Lower lobe of right lung (tissue), 2 donors: ENCODE data around the gene PTGES2. TPM values are rescaled to one million over a fixed set of nuclear protein-coding genes. Genes with fewer than 3 reads are reported as not detected.
A peak's percentile ranks its signal among the peaks of the same experiment; 100 is the strongest.

Source experiments
- ATAC-seq, 2 donors: fragments of 200-7000 bp; cut with Tn5 transposase; one replicate each; pipeline ENCODE4 v1.9.1; 2020 to 2022; ENCODE audit warnings: mild to moderate bottlenecking in 2 of 2, moderate library complexity in 2 of 2
- DNase-seq: peaks from one replicate; pipeline ENCODE4 v3.0.0-alpha.2; 2020
- H3K27ac ChIP-seq: fragments of 200-600 bp; one replicate; pipeline ENCODE4 v1.8.0; 2022
- H3K27me3 ChIP-seq: fragments of 200-600 bp; one replicate; pipeline ENCODE4 v1.8.0; 2022; ENCODE audit warnings: low read depth
- H3K36me3 ChIP-seq: fragments of 200-600 bp; one replicate; pipeline ENCODE4 v1.8.0; 2022; ENCODE audit warnings: mild to moderate bottlenecking
- H3K4me1 ChIP-seq: fragments of 200-600 bp; one replicate; pipeline ENCODE4 v1.8.0; 2022
- H3K4me3 ChIP-seq: fragments of 200-600 bp; one replicate; pipeline ENCODE4 v1.8.0; 2022; ENCODE audit warnings: mild to moderate bottlenecking
- H3K9me3 ChIP-seq: fragments of 200-600 bp; one replicate; pipeline ENCODE4 v1.8.0; 2022
- intact Hi-C: fragments of 100-400 bp; cut with DNase I; formaldehyde crosslinking; loops from one replicate; pipeline ENCODE4 v1.11.0; 2022
- total RNA-seq: library from RNA; stranded (reverse); fragmentation: NEBNext Ultra II Directional; extraction: Animal tissue kit (Norgen Biotek cat#: 25700); gene quantifications from one replicate; pipeline ENCODE4 v1.2.1, GENCODE V29; 2021
- TF ChIP-seq, protein P1 (sequence below): fragments of 200-600 bp; IDR thresholded peaks from one replicate; pipeline ENCODE4 v1.8.0; 2022; ENCODE audit warnings: antibody characterized with exemption, mild to moderate bottlenecking
- donor health status: DM: no; HTN: yes; CAD: no; lungs with severe emphysema.

PTGES2 gene
- total RNA-seq, 1 donor from 2014 or later: 30.6 TPM

DNA sequence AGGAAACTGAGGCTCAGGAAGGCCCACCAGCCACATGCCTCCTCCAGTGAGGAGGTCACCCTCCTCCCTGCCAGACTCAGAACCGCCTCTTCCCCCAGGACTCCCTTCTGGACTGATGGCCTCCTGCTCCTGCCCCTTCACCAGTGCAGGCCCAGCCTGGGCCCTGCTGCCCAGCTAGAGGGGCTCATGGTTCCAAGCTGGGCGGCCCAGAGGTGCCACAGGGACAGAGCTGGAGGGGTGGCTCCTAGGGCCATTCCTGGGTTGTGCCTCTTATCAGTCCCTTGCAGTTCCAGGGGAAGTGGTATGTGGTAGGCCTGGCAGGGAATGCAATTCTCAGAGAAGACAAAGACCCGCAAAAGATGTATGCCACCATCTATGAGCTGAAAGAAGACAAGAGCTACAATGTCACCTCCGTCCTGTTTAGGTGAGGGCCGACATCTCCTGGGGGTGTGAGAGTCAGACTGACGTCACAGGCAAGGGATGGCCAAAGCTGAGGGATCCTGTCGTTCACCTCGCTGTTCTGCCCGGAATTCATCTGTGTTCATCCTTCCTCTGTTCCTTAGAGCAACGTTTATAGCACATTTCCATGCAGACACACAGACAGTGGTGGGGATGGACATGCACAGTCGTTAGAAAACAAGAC is 22.5 kb upstream of the PTGES2 start:
- no peak overlapping the region for H3K4me3 ChIP-seq
- intact Hi-C loops: no loop called here
- H3K27ac ChIP-seq: peak overlapping the region; percentile 67
- TF ChIP-seq, protein P1, sequence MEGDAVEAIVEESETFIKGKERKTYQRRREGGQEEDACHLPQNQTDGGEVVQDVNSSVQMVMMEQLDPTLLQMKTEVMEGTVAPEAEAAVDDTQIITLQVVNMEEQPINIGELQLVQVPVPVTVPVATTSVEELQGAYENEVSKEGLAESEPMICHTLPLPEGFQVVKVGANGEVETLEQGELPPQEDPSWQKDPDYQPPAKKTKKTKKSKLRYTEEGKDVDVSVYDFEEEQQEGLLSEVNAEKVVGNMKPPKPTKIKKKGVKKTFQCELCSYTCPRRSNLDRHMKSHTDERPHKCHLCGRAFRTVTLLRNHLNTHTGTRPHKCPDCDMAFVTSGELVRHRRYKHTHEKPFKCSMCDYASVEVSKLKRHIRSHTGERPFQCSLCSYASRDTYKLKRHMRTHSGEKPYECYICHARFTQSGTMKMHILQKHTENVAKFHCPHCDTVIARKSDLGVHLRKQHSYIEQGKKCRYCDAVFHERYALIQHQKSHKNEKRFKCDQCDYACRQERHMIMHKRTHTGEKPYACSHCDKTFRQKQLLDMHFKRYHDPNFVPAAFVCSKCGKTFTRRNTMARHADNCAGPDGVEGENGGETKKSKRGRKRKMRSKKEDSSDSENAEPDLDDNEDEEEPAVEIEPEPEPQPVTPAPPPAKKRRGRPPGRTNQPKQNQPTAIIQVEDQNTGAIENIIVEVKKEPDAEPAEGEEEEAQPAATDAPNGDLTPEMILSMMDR: no peak
- DNase-seq: peak; percentile 40
- ATAC-seq: no peak
- no peaks in the 10 kb centered on the region for H3K27me3 ChIP-seq
- no peaks in the 10 kb centered on the region for H3K9me3 ChIP-seq
- H3K4me1 ChIP-seq: peaks cover 25% of the 10 kb centered on the region
- no peaks in the 10 kb centered on the region for H3K36me3 ChIP-seq

DNA sequence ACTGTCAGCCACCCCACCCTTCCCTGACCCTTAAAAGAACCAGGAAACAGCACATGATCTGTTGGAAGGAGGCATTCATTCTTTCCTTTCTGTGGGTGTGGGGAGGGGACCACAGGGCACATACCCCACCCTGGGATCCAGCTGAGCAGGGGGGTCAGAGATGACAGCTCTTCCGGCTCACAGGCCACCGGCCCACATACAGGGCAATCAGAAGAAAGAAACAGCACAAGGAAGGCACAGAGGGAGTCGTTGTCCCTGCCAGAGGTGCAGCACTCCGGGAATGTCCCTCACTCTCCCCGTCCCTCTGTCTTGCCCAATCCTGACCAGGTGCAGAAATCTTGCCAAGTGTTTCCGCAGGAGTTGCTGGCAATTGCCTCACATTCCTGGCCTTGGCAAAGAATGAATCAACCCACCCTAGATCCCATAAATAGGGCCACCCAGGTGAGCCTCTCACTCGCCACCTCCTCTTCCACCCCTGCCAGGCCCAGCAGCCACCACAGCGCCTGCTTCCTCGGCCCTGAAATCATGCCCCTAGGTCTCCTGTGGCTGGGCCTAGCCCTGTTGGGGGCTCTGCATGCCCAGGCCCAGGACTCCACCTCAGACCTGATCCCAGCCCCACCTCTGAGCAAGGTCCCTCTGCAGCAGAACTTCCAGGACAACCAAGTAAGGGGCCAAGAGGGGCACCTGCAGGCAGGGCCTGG is 21.6 kb upstream of the PTGES2 start, which contains the start of gene LCN2:
LCN2 (plus strand) TSS at position 453 of the 701 bp plus-strand sequence; CDS start at position 526, 73 bp downstream.
- Histone ChIP-seq H3K27ac (peak within 1 kb of the TSS; percentile 67), H3K9me3 (no peaks in the 10 kb centered on the region), H3K27me3 (no peaks in the 10 kb centered on the region), H3K36me3 (no peaks in the 10 kb centered on the region), H3K4me3 (no peak within 1 kb of the TSS), H3K4me1 (peaks cover 25% of the 10 kb centered on the region)
- peak; percentile 77 to 83 for ATAC-seq
- TF ChIP-seq, protein P1: no peak
- peak; percentile 67 for DNase-seq
- intact Hi-C loops: no loop called here

DNA sequence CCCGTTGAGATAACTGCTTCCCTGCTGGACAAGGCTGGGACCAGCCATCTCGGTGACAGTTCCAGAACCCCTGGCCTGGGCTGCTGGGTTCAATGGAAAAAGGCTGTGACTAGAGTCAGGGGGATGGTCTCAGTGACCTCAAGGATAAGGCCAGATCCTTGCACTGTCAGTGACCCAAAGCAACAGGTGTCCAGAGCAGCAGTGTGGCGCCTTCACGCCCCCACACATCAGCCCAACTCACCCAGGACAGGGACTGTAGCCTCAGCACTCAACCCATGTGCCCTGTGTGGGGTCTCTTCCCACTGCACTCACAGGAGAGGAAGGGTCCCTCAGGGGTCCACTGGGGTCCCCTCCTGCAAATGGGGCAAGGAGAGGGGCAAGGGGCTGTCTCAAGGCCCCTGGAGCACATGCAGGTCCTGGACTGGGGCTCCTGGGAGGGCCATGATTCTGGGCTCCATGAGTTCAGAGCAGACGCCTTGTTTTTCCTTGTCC is 21.0 kb upstream of the PTGES2 start:
- Histone ChIP-seq H3K36me3 (no peaks in the 10 kb centered on the region), H3K9me3 (no peaks in the 10 kb centered on the region), H3K4me3 (no peak overlapping the region), H3K27me3 (no peaks in the 10 kb centered on the region), H3K27ac (peak overlapping the region; percentile 67), H3K4me1 (peaks cover 25% of the 10 kb centered on the region)
- DNase-seq: no peak
- TF ChIP-seq, protein P1: no peak
- intact Hi-C loops: no loop called here
- no peak for ATAC-seq

DNA sequence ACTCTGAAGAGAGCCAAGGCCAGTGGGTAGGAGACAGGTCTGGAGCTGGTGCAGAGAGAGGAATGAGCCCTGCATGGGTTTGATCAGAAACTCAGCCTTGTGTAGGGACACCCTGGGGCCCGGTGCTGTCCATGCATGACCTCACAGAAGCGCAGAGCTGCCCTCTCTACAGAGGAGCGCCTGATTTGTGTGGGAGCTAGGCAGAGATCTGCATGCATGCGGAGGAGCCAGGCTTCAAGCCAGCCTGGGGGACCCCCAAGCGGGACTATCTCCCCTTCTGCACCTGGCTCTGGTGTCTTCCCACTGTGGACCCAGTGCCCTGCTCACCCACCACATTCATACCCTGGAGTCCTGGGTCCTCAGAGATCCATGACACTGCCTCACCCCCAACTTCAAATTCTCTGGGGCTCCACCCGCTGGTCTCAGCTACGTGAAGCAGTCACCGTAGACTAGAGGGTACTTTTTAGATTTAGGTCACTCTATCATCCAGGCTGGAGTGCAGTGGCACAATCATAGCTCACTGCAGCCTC is 19.1 kb upstream of the PTGES2 start:
- peaks cover 25% of the 10 kb centered on the region for H3K4me1 ChIP-seq
- DNase-seq (peak; percentile 24), ATAC-seq (no peak)
- no peak overlapping the region for H3K4me3 ChIP-seq
- H3K27ac ChIP-seq: no peak overlapping the region
- H3K36me3 ChIP-seq: no peaks in the 10 kb centered on the region
- TF ChIP-seq, protein P1: no peak
- H3K9me3 ChIP-seq: no peaks in the 10 kb centered on the region
- intact Hi-C loops: no loop called here
- no peaks in the 10 kb centered on the region for H3K27me3 ChIP-seq

GRCh38 chr9:128145951-128146351 is 18.4 kb upstream of the PTGES2 start:
- intact Hi-C loops: no loop called here
- peak; percentile 41 for DNase-seq
- no peak for ATAC-seq

More at GRCh38 chr9:128145951-128146351, 18.4 kb upstream of the PTGES2 start:
- H3K27ac ChIP-seq: no peak overlapping the region
- no peak overlapping the region for H3K4me3 ChIP-seq
- H3K27me3 ChIP-seq: no peaks in the 10 kb centered on the region
- H3K36me3 ChIP-seq: no peaks in the 10 kb centered on the region
- TF ChIP-seq, protein P1: no peak
- peaks cover 25% of the 10 kb centered on the region for H3K4me1 ChIP-seq
- H3K9me3 ChIP-seq: no peaks in the 10 kb centered on the region
